Testis (tissue), 3 donors: ENCODE data around the gene BGN. TPM values are rescaled to one million over a fixed set of nuclear protein-coding genes. Genes with fewer than 3 reads are reported as not detected.

ENCODE experiments used
- DNase-seq: peaks from one replicate; pipeline ENCODE4 v3.0.0-alpha.2; 2019
- H3K27ac ChIP-seq, 2 donors: fragments of 200-600 bp; sonication (generic); one replicate each; pipeline ENCODE4 v1.5.1; 2019
- H3K27me3 ChIP-seq: fragments of 200-600 bp; sonication (generic); one replicate; pipeline ENCODE4 v1.5.1; 2019
- H3K36me3 ChIP-seq: fragments of 200-600 bp; sonication (generic); one replicate; pipeline ENCODE4 v1.5.1; 2017; ENCODE audit warnings: low read depth; ENCODE audit errors: missing control alignments
- H3K4me1 ChIP-seq: fragments of 200-600 bp; sonication (generic); one replicate; pipeline ENCODE4 v1.5.1; 2019
- H3K4me3 ChIP-seq, 2 donors: fragments of 200-600 bp; sonication (generic); one replicate each; pipeline ENCODE4 v1.5.1; 2017 to 2019
- H3K9me3 ChIP-seq: fragments of 200-600 bp; sonication (generic); one replicate; pipeline ENCODE4 v1.5.1; 2017
- POLR2A ChIP-seq: fragments of 450-650 bp; IDR thresholded peaks from one replicate; pipeline ENCODE4 v1.6.1; 2017; ENCODE audit warnings: antibody characterized with exemption, mild to moderate bottlenecking, moderate library complexity
- WGBS, 2 donors: methylation state at CpG; one replicate each; pipeline ENCODE4 v1.1.5; 2018; 5-methylcytosine and 5-hydroxymethylcytosine counted together
- intact Hi-C: fragments of 100-400 bp; cut with DNase I; formaldehyde crosslinking; loops from one replicate; pipeline ENCODE4 v1.15.1; 2023; ENCODE audit warnings: low total_unique reads
- polyA plus RNA-seq: library from polyadenylated mRNA; stranded (reverse); fragments of 350-450 nt; fragmentation: Illumina TruSeq; extraction: RNeasy Lipid Tissue Mini Kit (QIAGEN cat#74804); gene quantifications from one replicate; pipeline ENCODE4 v1.2.3, GENCODE V29; 2014; ENCODE audit warnings: low read depth, low replicate concordance; ENCODE audit not compliant: insufficient read depth
- total RNA-seq, 2 donors: library from RNA; depleted of rRNA; stranded (reverse); fragments of >200 nt; gene quantifications; one replicate each; pipeline ENCODE4 v1.2.3, GENCODE V29; 2016
- TF ChIP-seq, protein P1 (sequence below), 3 experiments: fragments of 450-650 bp in 2 of 3; fragments of 200-600 bp in 1 of 3; sonication (generic) in 1 of 3; IDR thresholded peaks; one replicate each; pipeline ENCODE4 v1.5.1; 2016 to 2019; ENCODE audit warnings: antibody characterized with exemption in 3 of 3, mild to moderate bottlenecking in 2 of 3, moderate library complexity in 1 of 3

Gene BGN
- total and polyA plus RNA-seq, 3 donors from 2014 or later, result 42.3 to 174 (median 76.5) TPM

DNA sequence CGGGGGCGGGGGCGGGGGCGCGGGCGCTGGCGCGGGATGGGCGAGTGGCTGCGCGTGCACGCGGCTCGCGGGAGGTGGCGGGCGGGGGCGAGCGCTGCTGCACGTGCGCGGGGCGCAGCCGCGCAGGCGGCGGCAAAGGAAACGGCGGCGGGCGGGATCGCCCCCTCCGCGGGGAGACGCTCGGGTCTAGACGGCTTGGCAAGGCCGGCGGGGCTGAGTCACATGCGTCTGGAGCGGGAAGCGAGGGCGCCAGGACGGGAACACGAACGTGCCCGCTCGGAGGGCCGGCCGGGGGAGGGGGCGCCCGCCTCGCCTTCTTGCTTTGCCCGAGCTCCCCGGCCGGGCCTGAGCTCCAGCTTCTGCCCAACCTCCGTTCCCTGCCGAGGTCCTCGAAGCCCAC is 20.1 kb upstream of the BGN start:
- TF ChIP-seq POLR2A, result no peak
- TF ChIP-seq, protein P1, sequence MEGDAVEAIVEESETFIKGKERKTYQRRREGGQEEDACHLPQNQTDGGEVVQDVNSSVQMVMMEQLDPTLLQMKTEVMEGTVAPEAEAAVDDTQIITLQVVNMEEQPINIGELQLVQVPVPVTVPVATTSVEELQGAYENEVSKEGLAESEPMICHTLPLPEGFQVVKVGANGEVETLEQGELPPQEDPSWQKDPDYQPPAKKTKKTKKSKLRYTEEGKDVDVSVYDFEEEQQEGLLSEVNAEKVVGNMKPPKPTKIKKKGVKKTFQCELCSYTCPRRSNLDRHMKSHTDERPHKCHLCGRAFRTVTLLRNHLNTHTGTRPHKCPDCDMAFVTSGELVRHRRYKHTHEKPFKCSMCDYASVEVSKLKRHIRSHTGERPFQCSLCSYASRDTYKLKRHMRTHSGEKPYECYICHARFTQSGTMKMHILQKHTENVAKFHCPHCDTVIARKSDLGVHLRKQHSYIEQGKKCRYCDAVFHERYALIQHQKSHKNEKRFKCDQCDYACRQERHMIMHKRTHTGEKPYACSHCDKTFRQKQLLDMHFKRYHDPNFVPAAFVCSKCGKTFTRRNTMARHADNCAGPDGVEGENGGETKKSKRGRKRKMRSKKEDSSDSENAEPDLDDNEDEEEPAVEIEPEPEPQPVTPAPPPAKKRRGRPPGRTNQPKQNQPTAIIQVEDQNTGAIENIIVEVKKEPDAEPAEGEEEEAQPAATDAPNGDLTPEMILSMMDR (IDR thresholded peaks at IDR 0.05), result no peak
- Histone ChIP-seq H3K9me3 (no peaks in the 10 kb centered on the region), H3K27me3 (no peaks in the 10 kb centered on the region), H3K4me1 (peaks cover 8% of the 10 kb centered on the region), H3K36me3 (no peaks in the 10 kb centered on the region), H3K4me3 (no peak overlapping the region), H3K27ac (no peak overlapping the region)
- DNase-seq, result peak; percentile 62
- intact Hi-C loops, result loop anchor here (5.0 kb wide), 1 partner anchor 33 kb away; no protein-coding TSS in a partner anchor
- 0% methylated on average over 31 of the region's 59 CpGs; no CpG with 5 or more reads in 1 of the 2 donors for WGBS, 2 donors

DNA sequence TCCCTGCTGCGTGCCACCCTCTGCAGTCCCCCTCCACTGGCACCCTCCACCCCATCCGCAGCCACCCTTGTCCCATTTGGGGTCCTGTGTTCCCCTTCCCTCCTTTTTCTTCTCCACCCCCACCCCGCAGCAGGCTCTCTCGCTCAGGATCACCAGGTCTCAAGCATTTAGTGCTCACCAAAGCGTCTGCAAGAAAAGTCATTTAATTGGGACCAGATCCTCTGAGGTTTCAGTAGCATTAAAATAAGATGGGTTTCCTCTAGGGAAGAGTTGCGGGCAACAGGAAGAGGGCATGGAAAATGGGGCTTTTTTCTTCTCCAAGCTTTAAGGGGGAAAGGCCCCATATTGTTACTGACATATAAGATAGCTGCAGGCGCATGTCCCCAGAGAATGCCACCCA is 19.5 kb upstream of the BGN start:
- H3K4me1 ChIP-seq, result peaks cover 8% of the 10 kb centered on the region
- no peak for DNase-seq
- no peak overlapping the region for H3K4me3 ChIP-seq
- no peak overlapping the region for H3K27ac ChIP-seq
- H3K36me3 ChIP-seq, result no peaks in the 10 kb centered on the region
- no peaks in the 10 kb centered on the region for H3K9me3 ChIP-seq
- intact Hi-C loops, result no loop called here
- H3K27me3 ChIP-seq, result no peaks in the 10 kb centered on the region
- 57 to 76% methylated on average over 7 of the region's 7 CpGs for WGBS, 2 donors
- no peak for TF ChIP-seq POLR2A

DNA sequence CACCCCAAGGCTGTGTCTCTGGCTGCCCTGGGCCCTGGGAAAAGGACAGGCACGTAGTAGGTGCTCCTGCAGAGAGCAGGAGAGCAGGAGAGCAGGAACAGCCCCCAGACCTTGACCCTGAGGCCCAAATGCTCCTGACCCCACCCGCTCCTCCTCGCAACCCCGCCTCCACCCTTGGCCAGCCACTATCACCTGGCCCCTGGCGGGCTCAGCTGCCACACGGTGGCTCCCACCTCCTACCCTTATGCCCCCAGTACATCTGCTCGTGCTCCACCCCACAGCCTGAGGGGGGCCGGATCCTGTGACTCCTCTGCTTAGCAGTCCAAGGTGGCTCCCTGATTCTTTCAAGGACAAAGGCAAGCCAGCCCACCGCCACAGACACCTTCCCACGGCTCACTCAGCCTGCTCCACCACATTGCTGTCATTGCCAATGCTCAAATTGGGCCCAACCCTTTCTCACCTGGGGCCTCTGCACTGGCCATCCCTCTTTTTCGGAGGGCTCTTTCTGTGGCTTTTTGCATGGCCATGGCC is 19.0 kb upstream of the BGN start:
- H3K4me3 ChIP-seq, result no peak overlapping the region
- no peaks in the 10 kb centered on the region for H3K9me3 ChIP-seq
- no peak for DNase-seq
- 80 to 88% methylated on average over 1 to 10 of the region's 11 CpGs for WGBS, 2 donors
- intact Hi-C loops, result no loop called here
- peaks cover 8% of the 10 kb centered on the region for H3K4me1 ChIP-seq
- H3K27me3 ChIP-seq, result no peaks in the 10 kb centered on the region
- H3K36me3 ChIP-seq, result no peaks in the 10 kb centered on the region
- TF ChIP-seq, protein P1 (IDR thresholded peaks at IDR 0.05), result no peak
- TF ChIP-seq POLR2A, result no peak
- no peak overlapping the region for H3K27ac ChIP-seq

DNA sequence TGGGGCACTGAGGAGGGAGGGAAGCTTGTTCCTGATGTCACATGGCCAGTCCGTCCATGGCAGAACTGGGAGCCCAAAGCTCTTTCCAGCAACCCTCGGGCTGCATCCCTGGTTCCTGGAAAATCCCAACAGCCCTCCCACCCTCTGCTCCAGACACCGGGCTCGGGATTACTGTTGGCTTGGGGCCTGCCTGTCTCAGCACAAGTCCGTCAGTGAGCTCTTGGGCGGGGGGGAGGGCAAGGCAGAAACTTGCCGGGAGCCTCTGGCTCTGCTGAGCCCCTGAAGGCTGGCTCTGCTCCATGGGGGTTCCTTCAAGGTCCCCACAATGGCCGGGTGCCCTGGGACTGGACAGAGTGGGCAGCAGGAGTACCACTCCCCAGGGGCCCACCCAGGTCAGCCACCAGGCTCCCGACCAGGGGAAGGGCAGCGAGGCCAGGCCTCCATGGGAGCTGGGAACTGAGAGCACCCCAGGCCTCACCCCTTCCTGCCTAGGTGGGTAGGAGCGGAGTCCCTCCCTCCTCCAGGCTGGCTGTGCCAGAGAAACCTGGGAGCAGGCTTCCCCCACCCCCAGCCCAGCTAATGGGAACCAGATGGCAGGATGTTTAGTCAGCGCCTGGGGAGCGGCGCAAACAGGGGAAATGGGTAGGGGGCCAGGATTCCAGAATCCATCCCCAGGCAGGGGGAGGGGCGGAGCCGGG is 18.0 kb upstream of the BGN start:
- no peak overlapping the region for H3K4me3 ChIP-seq
- no peaks in the 10 kb centered on the region for H3K27me3 ChIP-seq
- DNase-seq, result peak; percentile 63
- H3K4me1 ChIP-seq, result peaks cover 8% of the 10 kb centered on the region
- intact Hi-C loops, result no loop called here
- peak overlapping the region in 1 of 2 donors; percentile 53 for H3K27ac ChIP-seq
- TF ChIP-seq POLR2A, result no peak
- TF ChIP-seq, protein P1 (IDR thresholded peaks at IDR 0.05), result no peak
- no peaks in the 10 kb centered on the region for H3K9me3 ChIP-seq
- no peaks in the 10 kb centered on the region for H3K36me3 ChIP-seq
- 59% methylated on average over 12 of the region's 16 CpGs; no CpG with 5 or more reads in 1 of the 2 donors for WGBS, 2 donors

DNA sequence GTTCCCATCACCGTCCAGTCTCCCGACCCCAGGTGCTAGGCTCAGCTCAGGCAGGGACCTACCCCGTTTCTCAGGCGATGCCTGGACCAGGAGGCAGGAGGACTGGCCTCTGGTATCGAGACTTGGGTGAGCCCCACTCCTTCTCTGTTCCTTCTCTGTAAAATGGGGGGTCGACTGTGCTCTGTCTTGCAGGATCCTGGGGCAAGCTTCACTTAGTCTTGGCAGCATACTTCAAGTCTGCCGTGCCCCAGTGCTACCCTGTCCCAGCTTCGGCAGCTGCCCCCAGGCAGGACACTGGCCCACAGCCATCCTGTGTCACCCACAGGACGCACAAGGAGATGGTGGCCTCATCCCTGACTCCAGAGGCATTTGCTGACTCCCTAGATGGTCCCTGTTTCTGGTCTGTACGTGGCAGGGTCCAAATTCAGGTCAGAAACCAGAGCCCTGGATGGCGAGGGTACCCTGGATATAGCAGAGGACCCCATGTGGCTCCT is 17.4 kb upstream of the BGN start:
- Histone ChIP-seq H3K4me3 (no peak overlapping the region), H3K27me3 (no peaks in the 10 kb centered on the region), H3K4me1 (peaks cover 8% of the 10 kb centered on the region), H3K9me3 (no peaks in the 10 kb centered on the region), H3K27ac (peak overlapping the region in 1 of 2 donors; percentile 53), H3K36me3 (no peaks in the 10 kb centered on the region)
- TF ChIP-seq POLR2A, result no peak
- TF ChIP-seq, protein P1 (IDR thresholded peaks at IDR 0.05), result no peak
- intact Hi-C loops, result no loop called here
- WGBS, 2 donors, result 75% methylated on average over 11 of the region's 11 CpGs; no CpG with 5 or more reads in 1 of the 2 donors
- no peak for DNase-seq
